ENCODE measurements around the gene FAM118B. TPM values are rescaled to one million over a fixed set of nuclear protein-coding genes. Genes with fewer than 3 reads are reported as not detected.
A peak's percentile ranks its signal among the peaks of the same experiment; 100 is the strongest.

Gene FAM118B
- total RNA-seq (10 to 100 TPM; 16.4 to 46.7 (median 24.5) TPM), polyA plus RNA-seq (10 to 100 TPM; 13.3 to 37.7 (median 15.3) TPM)
- long read RNA-seq, donor 1, transcript FAM118B-209 (9 exons, 2,402 nt) = major isoform, 20 of 32 reads
- long read RNA-seq, donor 1, partial matches to known transcripts = 1 of 32 reads
- long read RNA-seq, donor 1, other reads (novel, unspliced or antisense) = 11 of 32 reads
- long read RNA-seq, donor 2, transcript FAM118B-209 (9 exons, 2,402 nt) = major isoform, 9 of 23 reads
- long read RNA-seq, donor 2, partial matches to known transcripts = 3 of 23 reads
- long read RNA-seq, donor 2, other reads (novel, unspliced or antisense) = 11 of 23 reads

- no peaks in the 10 kb centered on the region for H3K9me3 ChIP-seq
- H3K36me3 ChIP-seq (ENCODE audit: insufficient read depth in 1 of 2, low read depth in 1 of 2) = peaks cover 3 to 32% of the 10 kb centered on the region in 2 donors
- ATAC-seq = peak; percentile 95 to 98 (median 95)
- intact Hi-C loops (cut with DNase I) = loop anchor here (2.0 to 5.0 kb wide), 2 partner anchors 53 to 56 kb away; partner anchors contain the start of genes FOXRED1 (in 1 of the 2) and SRPRA (in 1 of the 2)
- H3K27ac ChIP-seq = peak within 1 kb of the TSS; percentile 83
- TF ChIP-seq CTCF (IDR thresholded peaks at IDR 0.05) = no peak
- peak within 1 kb of the TSS; percentile 92 for H3K4me3 ChIP-seq
- H3K4me1 ChIP-seq = peaks cover 49% of the 10 kb centered on the region
- 0 to 1% (median 0%) methylated on average over 62 of the region's 62 CpGs for WGBS, 3 donors
- no peaks in the 10 kb centered on the region for H3K27me3 ChIP-seq (ENCODE audit: insufficient read depth in 3 of 3, low read length in 2 of 3)
- peak; percentile 99 for DNase-seq
Observed at GRCh38 chr11:126211236-126212088, at the start of gene FAM118B, which contains the start of gene RPUSD4. Gene FAM118B (plus strand): TSS chr11:126211782. CDS start chr11:126235002, 23,220 bp downstream. Gene RPUSD4 (minus strand): TSS chr11:126211650. CDS start chr11:126211638, 12 bp downstream.

GRCh38 chr11:126162306-126163030 lies 49.1 kb upstream of the FAM118B start:
- intact Hi-C loops (cut with DNase I) = no loop called here
- 93 to 94% (median 93%) methylated on average over 14 of the region's 14 CpGs for WGBS, 3 donors
- DNase-seq (no peak), ATAC-seq (no peak)
- no peak overlapping the region for H3K27ac ChIP-seq
- no peaks in the 10 kb centered on the region for H3K27me3 ChIP-seq (ENCODE audit: insufficient read depth in 3 of 3, low read length in 2 of 3)
- H3K9me3 ChIP-seq = no peaks in the 10 kb centered on the region
- no peak for TF ChIP-seq CTCF (IDR thresholded peaks at IDR 0.05)
- H3K4me1 ChIP-seq = no peaks in the 10 kb centered on the region
- H3K36me3 ChIP-seq (ENCODE audit: insufficient read depth in 1 of 2, low read depth in 1 of 2) = no peaks in the 10 kb centered on the region
- H3K4me3 ChIP-seq = no peak overlapping the region

GRCh38 chr11:126163074-126163700 lies 48.4 kb upstream of the FAM118B start:
- TF ChIP-seq CTCF (IDR thresholded peaks at IDR 0.05) = no peak
- H3K27me3 ChIP-seq (ENCODE audit: insufficient read depth in 3 of 3, low read length in 2 of 3) = no peaks in the 10 kb centered on the region
- no peaks in the 10 kb centered on the region for H3K4me1 ChIP-seq
- ATAC-seq = peak in 2 of 4 donors; percentile 29 to 46
- intact Hi-C loops (cut with DNase I) = no loop called here
- no peak overlapping the region for H3K4me3 ChIP-seq
- 48 to 57% (median 51%) methylated on average over 22 of the region's 22 CpGs for WGBS, 3 donors
- H3K27ac ChIP-seq = no peak overlapping the region
- DNase-seq = peak in 1 of 2 donors; percentile 41
- H3K9me3 ChIP-seq = no peaks in the 10 kb centered on the region
- no peaks in the 10 kb centered on the region for H3K36me3 ChIP-seq (ENCODE audit: insufficient read depth in 1 of 2, low read depth in 1 of 2)

- Histone ChIP-seq H3K36me3 (ENCODE audit: insufficient read depth in 1 of 2, low read depth in 1 of 2) (no peaks in the 10 kb centered on the region), H3K27ac (no peak overlapping the region), H3K4me1 (no peaks in the 10 kb centered on the region), H3K9me3 (no peaks in the 10 kb centered on the region), H3K4me3 (no peak overlapping the region), H3K27me3 (ENCODE audit: insufficient read depth in 3 of 3, low read length in 2 of 3) (no peaks in the 10 kb centered on the region)
- TF ChIP-seq CTCF (IDR thresholded peaks at IDR 0.05) = no peak
- ATAC-seq (no peak), DNase-seq (no peak)
- WGBS, 3 donors = 83 to 87% (median 84%) methylated on average over 9 of the region's 9 CpGs
- intact Hi-C loops (cut with DNase I) = no loop called here
Observed at GRCh38 chr11:126163779-126164178, 47.8 kb upstream of the FAM118B start.
